ENCODE measurements around the gene RNF20. TPM values are rescaled to one million over a fixed set of nuclear protein-coding genes. Genes with fewer than 3 reads are reported as not detected.
"Not testable (repeated sequence)": the region's sequence is repeated elsewhere in the genome, so short reads cannot be mapped to it uniquely, and the experiment has no call there.

The RNF20 gene
- total RNA-seq, 2 donors from 2014 or later: 39.3 to 46.0 TPM

- no peak for ATAC-seq
- Mint-ChIP-seq H3K4me1 (ENCODE audit: low read depth in 2 of 2) (no peaks in the 10 kb centered on the region), H3K27ac (no peak overlapping the region), H3K36me3 (no peaks in the 10 kb centered on the region), H3K4me3 (no peak overlapping the region), H3K9me3 (no peaks in the 10 kb centered on the region), H3K27me3 (peaks cover 18 to 28% of the 10 kb centered on the region in 2 donors)
- DNase-seq (ENCODE audit: low spot score): no peak
These were observed 21.5 kb upstream of the RNF20 start for GRCh38 chr9:101512116-101512515.

- peaks cover 24 to 37% of the 10 kb centered on the region in 2 donors for H3K27me3 Mint-ChIP-seq
- no peaks in the 10 kb centered on the region for H3K36me3 Mint-ChIP-seq
- no peak overlapping the region for H3K4me3 Mint-ChIP-seq
- DNase-seq (ENCODE audit: low spot score) (no peak), ATAC-seq (no peak)
- no peak overlapping the region for H3K27ac Mint-ChIP-seq
- H3K9me3 Mint-ChIP-seq: no peaks in the 10 kb centered on the region
- no peaks in the 10 kb centered on the region for H3K4me1 Mint-ChIP-seq (ENCODE audit: low read depth in 2 of 2)
These were observed 20.3 kb upstream of the RNF20 start for GRCh38 chr9:101513351-101513750.

GRCh38 chr9:101514071-101514470, 19.6 kb upstream of the RNF20 start:
- no peaks in the 10 kb centered on the region for H3K36me3 Mint-ChIP-seq
- no peak overlapping the region for H3K27ac Mint-ChIP-seq
- peaks cover 24 to 42% of the 10 kb centered on the region in 2 donors for H3K27me3 Mint-ChIP-seq
- no peak for DNase-seq (ENCODE audit: low spot score)
- no peaks in the 10 kb centered on the region for H3K9me3 Mint-ChIP-seq
- H3K4me1 Mint-ChIP-seq (ENCODE audit: low read depth in 2 of 2): no peaks in the 10 kb centered on the region
- ATAC-seq: no peak
- no peak overlapping the region for H3K4me3 Mint-ChIP-seq

- ATAC-seq: no peak
- H3K27ac Mint-ChIP-seq: no peak overlapping the region
- H3K4me3 Mint-ChIP-seq: no peak overlapping the region
- no peaks in the 10 kb centered on the region for H3K9me3 Mint-ChIP-seq
- no peaks in the 10 kb centered on the region for H3K36me3 Mint-ChIP-seq
- H3K27me3 Mint-ChIP-seq: peaks cover 29 to 53% of the 10 kb centered on the region in 2 donors
- H3K4me1 Mint-ChIP-seq (ENCODE audit: low read depth in 2 of 2): no peaks in the 10 kb centered on the region
- no peak for DNase-seq (ENCODE audit: low spot score)
These were observed 17.0 kb upstream of the RNF20 start for GRCh38 chr9:101516655-101517054.

DNA sequence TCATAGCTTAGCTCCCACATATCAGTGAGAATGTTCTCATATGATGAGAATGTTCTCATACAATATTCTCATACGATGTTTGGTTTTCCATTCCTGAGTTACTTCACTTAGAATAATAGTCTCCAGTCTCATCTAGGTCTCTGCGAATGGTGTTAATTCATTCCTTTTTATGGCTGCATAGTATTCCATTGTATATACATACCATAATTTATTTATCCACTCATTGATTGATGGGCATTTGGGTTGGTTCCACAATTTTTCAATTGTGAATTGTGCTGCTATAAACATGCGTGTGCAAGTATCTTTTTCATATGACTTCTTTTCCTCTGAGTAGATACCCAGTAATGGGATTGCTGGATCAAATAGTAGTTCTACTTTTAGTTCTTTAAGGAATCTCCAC, 15.2 kb upstream of the RNF20 start:
- H3K36me3 Mint-ChIP-seq; DNase-seq (ENCODE audit: low spot score); H3K4me1 Mint-ChIP-seq (ENCODE audit: low read depth in 2 of 2); H3K27ac Mint-ChIP-seq; H3K4me3 Mint-ChIP-seq; H3K9me3 Mint-ChIP-seq; ATAC-seq: not testable (repeated sequence)
- peaks cover 30 to 65% of the 10 kb centered on the region in 2 donors for H3K27me3 Mint-ChIP-seq

- no peak for ATAC-seq
- Mint-ChIP-seq H3K4me3 (no peak overlapping the region), H3K9me3 (no peaks in the 10 kb centered on the region), H3K27me3 (peaks cover 36 to 52% of the 10 kb centered on the region in 2 donors), H3K27ac (no peak overlapping the region), H3K36me3 (no peaks in the 10 kb centered on the region), H3K4me1 (ENCODE audit: low read depth in 2 of 2) (peaks cover 0 to 1% of the 10 kb centered on the region in 2 donors)
- DNase-seq (ENCODE audit: low spot score): no peak
These were observed 9.3 kb upstream of the RNF20 start for GRCh38 chr9:101524371-101524770.

DNA sequence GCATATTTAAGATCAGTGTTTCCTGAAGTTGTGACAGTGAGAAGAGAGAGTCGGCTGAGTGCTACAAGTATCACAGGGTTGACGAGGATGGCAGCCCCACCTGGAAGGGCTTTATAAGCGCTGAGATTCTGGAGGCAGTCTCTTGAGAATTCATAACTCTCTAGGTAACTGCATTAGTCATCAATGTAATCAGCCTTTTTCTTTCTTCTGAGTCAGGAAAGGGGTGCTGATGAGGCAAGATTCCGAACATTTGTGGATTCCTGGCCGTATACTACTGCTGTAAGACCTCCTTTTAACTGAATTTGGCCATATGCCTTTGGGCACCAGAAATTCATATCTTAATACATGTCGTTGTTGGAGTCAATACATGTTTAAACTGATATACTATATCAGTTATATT, 6.6 kb upstream of the RNF20 start:
- DNase-seq (ENCODE audit: low spot score) (no peak), ATAC-seq (no peak)
- Mint-ChIP-seq H3K27me3 (peaks cover 28 to 36% of the 10 kb centered on the region in 2 donors), H3K4me3 (no peak overlapping the region), H3K27ac (no peak overlapping the region), H3K9me3 (no peaks in the 10 kb centered on the region), H3K36me3 (no peaks in the 10 kb centered on the region), H3K4me1 (ENCODE audit: low read depth in 2 of 2) (peaks cover 0 to 7% of the 10 kb centered on the region in 2 donors)

DNA sequence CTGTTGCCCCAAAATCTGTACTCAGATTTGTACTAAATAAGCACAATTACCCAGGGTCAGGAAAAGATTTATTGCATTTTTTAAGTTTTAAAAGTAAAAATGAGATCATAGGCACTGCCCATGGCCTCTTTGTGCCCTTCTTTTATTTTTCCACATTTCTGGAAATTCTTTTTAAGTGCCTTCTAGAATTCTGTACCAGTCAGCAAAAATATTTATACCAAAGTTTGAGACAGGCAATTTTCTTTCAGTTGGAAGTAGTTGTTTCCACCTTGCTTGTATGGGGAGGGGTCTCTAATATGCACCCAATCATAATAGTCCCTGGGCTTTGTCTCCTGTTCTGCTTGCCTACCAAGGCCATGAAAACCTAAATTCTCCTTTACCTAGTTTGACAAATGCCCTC, 5.6 kb upstream of the RNF20 start:
- Mint-ChIP-seq H3K27me3 (peaks cover 26 to 28% of the 10 kb centered on the region in 2 donors), H3K4me3 (no peak overlapping the region), H3K27ac (no peak overlapping the region), H3K4me1 (ENCODE audit: low read depth in 2 of 2) (peaks cover 1 to 10% of the 10 kb centered on the region in 2 donors), H3K36me3 (no peaks in the 10 kb centered on the region), H3K9me3 (no peaks in the 10 kb centered on the region)
- ATAC-seq: no peak
- DNase-seq (ENCODE audit: low spot score): no peak

- no peak overlapping the region for H3K27ac Mint-ChIP-seq
- H3K27me3 Mint-ChIP-seq: peaks cover 7 to 9% of the 10 kb centered on the region in 2 donors
- no peaks in the 10 kb centered on the region for H3K36me3 Mint-ChIP-seq
- ATAC-seq: peak in 1 of 2 donors; percentile 39
- H3K9me3 Mint-ChIP-seq: no peaks in the 10 kb centered on the region
- H3K4me1 Mint-ChIP-seq (ENCODE audit: low read depth in 2 of 2): peaks cover 6 to 15% of the 10 kb centered on the region in 2 donors
- H3K4me3 Mint-ChIP-seq: no peak overlapping the region
- peak; percentile 78 for DNase-seq (ENCODE audit: low spot score)
These were observed 3.5 kb upstream of the RNF20 start for GRCh38 chr9:101530076-101530711.

- Mint-ChIP-seq H3K27me3 (no peaks in the 10 kb centered on the region), H3K4me1 (ENCODE audit: low read depth in 2 of 2) (peaks cover 12 to 18% of the 10 kb centered on the region in 2 donors), H3K27ac (no peak overlapping the region), H3K9me3 (no peaks in the 10 kb centered on the region), H3K36me3 (peaks cover 5% of the 10 kb centered on the region), H3K4me3 (no peak overlapping the region)
- ATAC-seq (no peak), DNase-seq (ENCODE audit: low spot score) (no peak)
These were observed 2.7 kb downstream of the RNF20 start for GRCh38 chr9:101536351-101536750.

GRCh38 chr9:101536938-101537337, 3.3 kb downstream of the RNF20 start:
- Mint-ChIP-seq H3K36me3 (peaks cover 5% of the 10 kb centered on the region), H3K27me3 (no peaks in the 10 kb centered on the region), H3K4me3 (no peak overlapping the region), H3K9me3 (no peaks in the 10 kb centered on the region), H3K4me1 (ENCODE audit: low read depth in 2 of 2) (peaks cover 12 to 18% of the 10 kb centered on the region in 2 donors), H3K27ac (no peak overlapping the region)
- ATAC-seq (no peak), DNase-seq (ENCODE audit: low spot score) (no peak)

- DNase-seq (ENCODE audit: low spot score) (no peak), ATAC-seq (no peak)
- no peak overlapping the region for H3K4me3 Mint-ChIP-seq
- no peaks in the 10 kb centered on the region for H3K27me3 Mint-ChIP-seq
- no peak overlapping the region for H3K27ac Mint-ChIP-seq
- H3K36me3 Mint-ChIP-seq: peaks cover 5% of the 10 kb centered on the region
- H3K9me3 Mint-ChIP-seq: no peaks in the 10 kb centered on the region
- peaks cover 6 to 10% of the 10 kb centered on the region in 2 donors for H3K4me1 Mint-ChIP-seq (ENCODE audit: low read depth in 2 of 2)
These were observed 6.4 kb downstream of the RNF20 start for GRCh38 chr9:101540069-101540468.

DNA sequence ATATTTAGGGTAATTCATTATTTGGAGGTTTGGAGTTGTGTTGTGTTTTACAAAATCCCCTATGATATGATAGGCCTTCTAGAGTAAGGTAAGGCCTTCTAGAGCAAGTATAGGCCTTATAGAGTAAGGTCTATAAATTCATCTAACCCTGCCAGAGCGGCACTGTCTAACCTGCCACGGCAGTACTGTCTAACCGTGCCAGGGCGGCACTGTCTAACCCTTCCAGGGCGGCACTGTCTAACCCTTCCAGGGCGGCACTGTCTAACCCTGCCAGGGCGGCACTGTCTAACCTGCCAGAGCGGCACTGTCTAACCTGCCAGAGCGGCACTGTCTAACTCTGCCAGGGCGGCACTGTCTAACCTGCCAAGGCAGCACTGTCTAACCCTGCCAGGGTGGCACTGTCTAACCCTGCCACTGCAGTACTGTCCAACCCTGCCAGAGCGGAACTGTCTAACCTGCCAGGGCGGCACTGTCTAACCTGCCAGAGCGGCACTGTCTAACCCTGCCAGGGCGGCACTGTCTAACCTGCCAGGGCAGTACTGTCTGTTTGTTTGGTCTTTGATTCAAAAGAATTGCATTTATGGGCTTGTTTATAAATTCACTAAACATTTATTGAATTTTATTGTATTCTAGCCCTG, 9.6 kb downstream of the RNF20 start:
- Mint-ChIP-seq H3K36me3 (peaks cover 24% of the 10 kb centered on the region), H3K9me3 (no peaks in the 10 kb centered on the region), H3K27ac (no peak overlapping the region), H3K27me3 (no peaks in the 10 kb centered on the region), H3K4me3 (no peak overlapping the region), H3K4me1 (ENCODE audit: low read depth in 2 of 2) (no peaks in the 10 kb centered on the region)
- no peak for ATAC-seq
- DNase-seq (ENCODE audit: low spot score): no peak

- not testable (repeated sequence) for H3K27me3 Mint-ChIP-seq; ATAC-seq; H3K4me3 Mint-ChIP-seq; H3K4me1 Mint-ChIP-seq (ENCODE audit: low read depth in 2 of 2); H3K27ac Mint-ChIP-seq; H3K9me3 Mint-ChIP-seq; DNase-seq (ENCODE audit: low spot score)
- peaks cover 58% of the 10 kb centered on the region for H3K36me3 Mint-ChIP-seq
These were observed 15.9 kb downstream of the RNF20 start for GRCh38 chr9:101549472-101550098.

Measured in natural killer cell treated with Interleukin-12 subunit alpha and Interleukin-12 subunit beta and Interleukin-15 and Interleukin-18, amount 100 ng/mL, for 72 hours (primary cell).